Brain microvascular endothelial cell (primary cell): Measurements from ENCODE around the gene DRC7.
A peak's percentile ranks its signal among the peaks of the same experiment; 100 is the strongest.

Source experiments
- DNase-seq: peaks from one replicate; pipeline ENCODE4 v3.0.0-alpha.2; 2020
- H3K27ac ChIP-seq: fragments of 250-450 bp; sonication (Bioruptor Pico); 2 replicates; pipeline ENCODE4 v1.5.1; 2020; ENCODE audit warnings: mild to moderate bottlenecking, moderate library complexity
- H3K27me3 ChIP-seq: fragments of 250-450 bp; sonication (Bioruptor Pico); replicated peaks from 2 replicates; pipeline ENCODE4 v1.5.1; 2020; ENCODE audit warnings: mild to moderate bottlenecking
- H3K36me3 ChIP-seq: fragments of 250-450 bp; sonication (Bioruptor Pico); replicated peaks from 2 replicates; pipeline ENCODE4 v1.5.1; 2020; ENCODE audit warnings: mild to moderate bottlenecking
- H3K4me3 ChIP-seq: 2 replicates; pipeline ENCODE4 v1.5.1; 2011; ENCODE audit warnings: low read depth, mild to moderate bottlenecking, control low read depth, low read length, moderate library complexity
- CTCF ChIP-seq: IDR thresholded peaks from 2 replicates; pipeline ENCODE4 v1.5.1; 2011; ENCODE audit warnings: low read depth, mild to moderate bottlenecking, moderate library complexity, low read length, control low read depth, inconsistent platforms; ENCODE audit errors: missing control alignments
- in situ Hi-C: cut with HindIII; loops from 2 replicates; pipeline ENCODE4 v1.10.0; 2017; ENCODE audit warnings: low sequenced_read_pairs, low pct_ligation_motif_present

The DRC7 gene

GRCh38 chr16:57714047-57714446 lies 19.4 kb downstream of the DRC7 start:
- TF ChIP-seq CTCF = no peak
- H3K27me3 ChIP-seq = peaks cover 19% of the 10 kb centered on the region

GRCh38 chr16:57720142-57720575 lies 25.6 kb downstream of the DRC7 start:
- H3K27ac ChIP-seq = no peak overlapping the region
- peak; percentile 87 for TF ChIP-seq CTCF
- H3K27me3 ChIP-seq = peaks cover 6% of the 10 kb centered on the region
- H3K36me3 ChIP-seq = no peaks in the 10 kb centered on the region
- peak; percentile 60 for DNase-seq
- no peak overlapping the region for H3K4me3 ChIP-seq
- in situ Hi-C loops = no loop called here

More at GRCh38 chr16:57714047-57714446, 19.4 kb downstream of the DRC7 start:
- Histone ChIP-seq H3K36me3 (no peaks in the 10 kb centered on the region), H3K27ac (no peak overlapping the region), H3K4me3 (no peak overlapping the region)
- no peak for DNase-seq
- in situ Hi-C loops = no loop called here

GRCh38 chr16:57721356-57722209 lies 27.0 kb downstream of the DRC7 start:
- no peak overlapping the region for H3K27ac ChIP-seq
- no peaks in the 10 kb centered on the region for H3K36me3 ChIP-seq
- no peaks in the 10 kb centered on the region for H3K27me3 ChIP-seq
- TF ChIP-seq CTCF = no peak
- in situ Hi-C loops = no loop called here
- DNase-seq = no peak
- H3K4me3 ChIP-seq = no peak overlapping the region

GRCh38 chr16:57722210-57722499 lies 27.5 kb downstream of the DRC7 start:
- no peak for DNase-seq
- in situ Hi-C loops = no loop called here
- no peak overlapping the region for H3K4me3 ChIP-seq
- no peaks in the 10 kb centered on the region for H3K36me3 ChIP-seq
- no peak for TF ChIP-seq CTCF
- no peak overlapping the region for H3K27ac ChIP-seq
- no peaks in the 10 kb centered on the region for H3K27me3 ChIP-seq

- Histone ChIP-seq H3K36me3 (no peaks in the 10 kb centered on the region), H3K4me3 (no peak overlapping the region), H3K27me3 (no peaks in the 10 kb centered on the region), H3K27ac (no peak overlapping the region)
- TF ChIP-seq CTCF = no peak
- in situ Hi-C loops = no loop called here
- no peak for DNase-seq
Observed at GRCh38 chr16:57722651-57723050, 28.0 kb downstream of the DRC7 start.

GRCh38 chr16:57723170-57723569 lies 28.6 kb downstream of the DRC7 start:
- Histone ChIP-seq H3K4me3 (no peak overlapping the region), H3K27me3 (no peaks in the 10 kb centered on the region), H3K27ac (no peak overlapping the region), H3K36me3 (no peaks in the 10 kb centered on the region)
- no peak for DNase-seq
- peak; percentile 50 for TF ChIP-seq CTCF
- in situ Hi-C loops = no loop called here
